D721Med (cell line): ENCODE data around the gene GNA15.
"Not testable (repeated sequence)": the region's sequence is repeated elsewhere in the genome, so short reads cannot be mapped to it uniquely, and the experiment has no call there.

Experiments used
- DNase-seq: peaks from one replicate; pipeline ENCODE4 v3.0.0; 2011; ENCODE audit warnings: low spot score; ENCODE audit not compliant: insufficient read length
- FAIRE-seq: peaks from 2 replicates; lab custom pipeline; 2011; peaks lifted over from hg19 to GRCh38; lab: Jason Lieb, UNC
- CTCF ChIP-seq: IDR thresholded peaks from 2 replicates; pipeline ENCODE4 v1.5.1; 2012; ENCODE audit warnings: mild to moderate bottlenecking, control low read depth; ENCODE audit not compliant: insufficient read depth; ENCODE audit errors: missing control alignments

The GNA15 gene

DNA sequence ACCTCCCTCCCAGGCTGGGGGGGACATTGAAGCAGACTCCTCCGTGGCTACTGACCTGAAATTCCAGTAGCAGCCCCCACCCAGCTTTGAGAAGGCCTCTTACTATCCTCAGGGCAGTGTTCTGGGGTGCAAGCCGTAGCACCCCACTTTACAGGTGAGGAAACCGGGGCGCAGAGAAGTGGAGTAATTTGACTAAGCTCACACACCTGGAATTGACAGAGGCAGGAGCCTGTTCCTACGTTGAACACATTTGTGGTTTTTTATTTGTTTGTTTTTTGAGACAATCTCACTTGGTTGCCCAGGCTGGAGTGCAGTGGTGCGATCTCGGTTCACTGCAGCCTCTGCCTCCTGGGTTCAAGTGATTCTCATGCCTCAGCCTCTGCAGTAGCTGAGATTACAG, 28.1 kb downstream of the GNA15 start:
- no peak for DNase-seq
- TF ChIP-seq CTCF = no peak
- no peak for FAIRE-seq

- no peak for FAIRE-seq
Measured at GRCh38 chr19:3167533-3168272, 31.9 kb downstream of the GNA15 start.

DNA sequence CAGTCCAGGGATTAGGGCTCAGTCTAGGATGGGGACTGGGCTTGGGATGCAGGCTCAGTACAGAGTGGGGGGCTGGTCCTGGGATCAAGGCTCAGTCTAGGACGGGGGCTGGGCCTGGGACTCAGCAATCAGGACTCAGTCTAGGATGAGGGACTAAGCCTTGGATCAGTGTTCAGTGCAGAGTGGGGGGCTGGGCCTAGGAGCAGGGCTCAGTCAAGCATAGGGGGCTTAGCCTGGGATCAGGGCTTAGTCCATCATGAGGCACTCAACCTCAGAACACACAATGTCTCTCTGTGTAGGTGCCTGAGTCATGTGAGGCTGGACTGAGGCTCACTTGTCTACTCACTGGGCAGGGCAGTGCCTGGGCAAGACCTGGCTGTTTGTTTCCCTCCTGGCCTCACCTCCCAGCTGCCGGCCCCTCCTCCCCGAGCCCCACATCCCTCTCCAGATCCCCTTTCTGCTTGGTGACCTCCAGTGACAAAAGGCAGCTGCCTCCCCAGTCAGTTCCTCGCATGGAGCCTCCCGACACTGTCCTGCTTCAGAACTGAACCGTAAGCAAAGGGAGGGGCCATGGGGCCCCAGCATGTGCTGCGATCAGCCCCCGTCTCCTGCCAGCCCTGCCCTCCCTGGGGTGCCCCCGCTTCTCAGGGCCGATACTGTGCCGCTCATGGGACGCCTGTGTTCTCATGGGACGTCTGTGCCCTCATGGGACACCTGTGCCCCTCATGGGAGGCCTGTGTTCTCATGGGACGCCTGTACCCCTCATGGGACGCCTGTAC, 36.2 kb downstream of the GNA15 start:
- no peak for FAIRE-seq
- no peak for TF ChIP-seq CTCF
- no peak for DNase-seq

More at GRCh38 chr19:3167533-3168272, 31.9 kb downstream of the GNA15 start:
- DNase-seq = no peak
- no peak for TF ChIP-seq CTCF

- not testable (repeated sequence) for FAIRE-seq, DNase-seq
Measured at GRCh38 chr19:3172673-3173000, 36.8 kb downstream of the GNA15 start.

DNA sequence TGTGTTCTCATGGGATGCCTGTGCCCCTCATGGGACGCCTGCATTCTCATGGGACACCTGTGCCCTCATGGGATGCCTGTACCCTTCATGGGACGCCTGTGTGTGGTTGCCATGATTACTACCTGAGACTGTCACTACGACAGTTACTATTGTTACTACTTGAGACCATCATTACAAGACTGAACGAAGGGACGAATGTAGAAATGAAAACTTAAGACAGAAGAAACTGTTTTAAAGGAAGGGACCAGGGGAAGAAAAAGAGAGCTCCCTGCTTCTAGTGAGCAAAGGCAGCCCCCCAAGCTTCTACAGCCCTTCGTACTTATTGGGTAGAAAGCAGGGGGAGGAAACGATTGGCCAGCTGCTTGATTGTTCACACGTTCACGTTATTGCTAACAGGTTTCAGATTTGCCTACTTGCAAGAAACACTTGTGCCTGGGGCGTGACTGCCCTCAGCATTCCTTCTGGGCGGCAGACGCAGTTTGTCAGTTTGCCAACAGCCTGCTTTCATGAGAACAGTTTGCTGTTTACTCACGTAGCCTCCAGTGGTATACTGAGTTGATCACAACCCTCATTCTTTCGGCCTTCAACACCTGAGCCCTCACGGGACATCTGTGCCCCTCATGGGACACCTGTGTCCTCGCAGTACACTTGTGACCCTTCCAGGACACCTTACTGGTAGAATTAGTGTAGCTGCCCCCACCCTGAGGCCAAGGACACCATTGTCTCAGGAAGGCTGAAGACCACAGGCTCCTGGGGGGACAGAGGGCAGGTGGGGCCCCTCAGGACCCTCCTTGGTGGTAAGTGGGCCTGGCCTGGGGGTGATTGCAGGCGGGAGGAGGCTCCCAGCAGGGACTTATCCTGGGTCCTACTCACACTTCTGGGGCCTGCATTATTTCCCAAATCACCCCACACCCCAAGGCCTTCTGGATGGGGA, 40.2 kb downstream of the GNA15 start:
- TF ChIP-seq CTCF = no peak
- FAIRE-seq (no peak), DNase-seq (no peak)

DNA sequence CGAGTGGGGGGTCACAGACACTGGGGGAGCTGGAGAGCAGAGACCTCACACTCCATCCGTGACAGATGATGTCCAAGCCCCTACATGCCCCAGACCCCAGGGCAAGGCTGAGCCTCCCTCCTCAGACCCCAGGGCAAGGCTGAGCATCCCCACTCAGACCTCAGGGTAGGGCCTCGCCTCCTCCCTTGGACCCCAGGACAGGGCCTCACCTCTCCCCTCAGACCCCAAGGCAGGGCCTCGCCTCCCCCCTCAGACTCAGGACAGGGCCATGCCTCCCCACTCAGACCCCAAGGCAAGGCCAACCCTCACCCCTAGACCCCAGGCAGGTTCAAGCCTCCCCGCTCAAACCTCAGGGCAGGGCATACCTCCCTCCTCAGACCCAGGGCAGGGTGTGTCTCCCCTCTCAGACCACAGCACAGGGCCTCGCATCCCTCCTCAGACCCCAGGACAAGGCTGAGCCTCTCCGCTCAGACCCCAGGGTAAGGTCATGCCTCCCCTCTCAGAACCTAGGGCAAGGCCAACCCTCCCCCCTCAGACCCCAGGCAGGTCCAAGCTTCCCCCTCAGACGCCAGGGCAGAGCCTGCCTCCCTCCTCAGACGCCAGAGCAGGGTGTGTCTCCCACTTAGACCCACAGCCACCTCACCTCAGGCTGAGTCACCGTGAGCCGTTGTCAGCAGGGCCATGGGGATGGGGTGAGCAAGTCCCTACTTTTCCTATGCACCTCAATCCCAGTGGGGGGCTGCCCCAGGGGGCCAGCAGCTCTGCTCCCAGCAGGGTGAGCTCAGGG, 41.1 kb downstream of the GNA15 start:
- no peak for DNase-seq
- TF ChIP-seq CTCF = no peak
- FAIRE-seq = no peak
